Tibial nerve (tissue), 4 donors: ENCODE data around the gene UBE2D3. TPM values are rescaled to one million over a fixed set of nuclear protein-coding genes. Genes with fewer than 3 reads are reported as not detected.

Source experiments
- DNase-seq, 2 donors: peaks; one replicate each; pipeline ENCODE4 v3.0.0-alpha.2; 2019; ENCODE audit warnings: low spot score in 2 of 2
- H3K27ac ChIP-seq, 4 donors: fragments of 200-600 bp; sonication (generic) in 3 of 4; one replicate each; pipeline ENCODE4 v1.5.1; 2017 to 2019; ENCODE audit warnings: mild to moderate bottlenecking in 1 of 4
- H3K27me3 ChIP-seq, 2 donors: fragments of 200-600 bp; sonication (generic) in 1 of 2; one replicate each; pipeline versions ENCODE4 v1.5.1 to v1.6.0; 2017 to 2019
- H3K36me3 ChIP-seq, 3 donors: fragments of 200-600 bp; sonication (generic); one replicate each; pipeline ENCODE4 v1.5.1; 2018 to 2019
- H3K4me1 ChIP-seq, 4 donors: fragments of 200-600 bp; sonication (generic) in 3 of 4; one replicate each; pipeline ENCODE4 v1.5.1; 2017 to 2019
- H3K4me3 ChIP-seq, 4 donors: fragments of 200-600 bp; sonication (generic) in 3 of 4; one replicate each; pipeline ENCODE4 v1.5.1; 2017 to 2019; ENCODE audit warnings: mild to moderate bottlenecking in 1 of 4, moderate library complexity in 1 of 4
- H3K9me3 ChIP-seq, 4 donors: fragments of 200-600 bp; sonication (generic) in 3 of 4; one replicate each; pipeline ENCODE4 v1.5.1; 2017 to 2019
- EP300 ChIP-seq, 2 donors: sonication (generic); formaldehyde crosslinking; IDR thresholded peaks; one replicate each; pipeline ENCODE4 v1.6.1; 2017; ENCODE audit warnings: antibody characterized with exemption in 2 of 2, mild to moderate bottlenecking in 1 of 2
- POLR2A ChIP-seq, 2 donors: fragments of 450-650 bp; IDR thresholded peaks; one replicate each; pipeline ENCODE4 v1.6.1; 2017; ENCODE audit warnings: antibody characterized with exemption in 2 of 2, mild to moderate bottlenecking in 2 of 2, moderate library complexity in 2 of 2
- WGBS, 2 donors: methylation state at CpG; one replicate each; pipeline ENCODE4 v1.1.5; 2018; 5-methylcytosine and 5-hydroxymethylcytosine counted together
- total RNA-seq, 4 donors: library from RNA; depleted of rRNA; stranded (reverse); fragments of >200 nt; gene quantifications; one replicate each; pipeline ENCODE4 v1.1.0, GENCODE V29; 2016
- TF ChIP-seq, protein P1 (sequence below), 5 experiments: fragments of 200-600 bp in 3 of 5; fragments of 450-650 bp in 2 of 5; sonication (generic) in 3 of 5; IDR thresholded peaks; one replicate each; pipeline ENCODE4 v1.5.1; 2016 to 2019; ENCODE audit warnings: antibody characterized with exemption in 5 of 5, mild to moderate bottlenecking in 3 of 5, moderate library complexity in 2 of 5

Gene UBE2D3
- total RNA-seq, 4 donors from 2014 or later, result 305 to 409 (median 347) TPM

DNA sequence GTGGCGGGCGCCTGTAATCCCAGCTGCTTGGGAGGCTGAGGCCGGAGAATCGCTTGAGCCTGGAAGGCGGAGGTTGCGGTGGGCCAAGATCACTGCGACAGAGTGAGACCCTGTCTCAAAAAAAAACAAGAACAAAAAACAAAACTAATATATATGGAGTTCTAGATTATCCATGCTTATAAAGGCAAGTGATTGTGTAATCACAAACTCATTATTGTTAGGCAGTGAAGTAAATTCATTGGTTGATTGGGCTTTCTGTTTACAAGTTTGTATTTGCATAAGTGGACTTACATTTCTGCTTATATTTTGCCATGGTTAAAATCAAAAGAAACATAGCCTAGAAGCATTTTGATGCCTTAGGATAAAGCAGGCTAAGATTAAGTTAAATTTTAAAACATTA is 2.5 kb upstream of the UBE2D3 start:
- peaks cover 0 to 12% (median 4%) of the 10 kb centered on the region in 4 donors for H3K4me1 ChIP-seq
- H3K4me3 ChIP-seq, result no peak overlapping the region
- no peak for DNase-seq
- H3K27ac ChIP-seq, result no peak overlapping the region
- TF ChIP-seq, protein P1, sequence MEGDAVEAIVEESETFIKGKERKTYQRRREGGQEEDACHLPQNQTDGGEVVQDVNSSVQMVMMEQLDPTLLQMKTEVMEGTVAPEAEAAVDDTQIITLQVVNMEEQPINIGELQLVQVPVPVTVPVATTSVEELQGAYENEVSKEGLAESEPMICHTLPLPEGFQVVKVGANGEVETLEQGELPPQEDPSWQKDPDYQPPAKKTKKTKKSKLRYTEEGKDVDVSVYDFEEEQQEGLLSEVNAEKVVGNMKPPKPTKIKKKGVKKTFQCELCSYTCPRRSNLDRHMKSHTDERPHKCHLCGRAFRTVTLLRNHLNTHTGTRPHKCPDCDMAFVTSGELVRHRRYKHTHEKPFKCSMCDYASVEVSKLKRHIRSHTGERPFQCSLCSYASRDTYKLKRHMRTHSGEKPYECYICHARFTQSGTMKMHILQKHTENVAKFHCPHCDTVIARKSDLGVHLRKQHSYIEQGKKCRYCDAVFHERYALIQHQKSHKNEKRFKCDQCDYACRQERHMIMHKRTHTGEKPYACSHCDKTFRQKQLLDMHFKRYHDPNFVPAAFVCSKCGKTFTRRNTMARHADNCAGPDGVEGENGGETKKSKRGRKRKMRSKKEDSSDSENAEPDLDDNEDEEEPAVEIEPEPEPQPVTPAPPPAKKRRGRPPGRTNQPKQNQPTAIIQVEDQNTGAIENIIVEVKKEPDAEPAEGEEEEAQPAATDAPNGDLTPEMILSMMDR (IDR thresholded peaks at IDR 0.05), result no peak
- TF ChIP-seq POLR2A (IDR thresholded peaks at IDR 0.05), result no peak
- TF ChIP-seq EP300 (IDR thresholded peaks at IDR 0.05), result no peak
- H3K9me3 ChIP-seq, result no peaks in the 10 kb centered on the region
- H3K36me3 ChIP-seq, result no peaks in the 10 kb centered on the region
- WGBS, 2 donors, result 93 to 95% methylated on average over 7 of the region's 7 CpGs
- H3K27me3 ChIP-seq, result no peaks in the 10 kb centered on the region

DNA sequence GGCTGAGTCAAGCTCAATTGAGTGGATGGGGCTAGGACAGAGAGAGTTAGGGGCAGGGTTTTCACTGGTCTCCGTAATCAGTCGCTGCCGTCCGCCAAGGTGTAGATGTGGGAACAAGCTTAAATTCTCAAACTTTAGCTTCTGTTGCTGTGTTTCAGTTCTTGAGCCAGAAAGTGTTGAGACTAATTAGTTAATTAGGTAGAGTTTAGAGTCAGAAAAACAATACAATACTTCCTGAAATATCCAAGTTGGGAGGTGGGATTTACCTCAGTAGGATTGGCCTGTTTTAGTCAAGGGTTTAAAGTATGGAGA is 1.1 kb upstream of the UBE2D3 start:
- no peak for DNase-seq
- TF ChIP-seq, protein P1 (IDR thresholded peaks at IDR 0.05), result no peak
- no peak for TF ChIP-seq EP300 (IDR thresholded peaks at IDR 0.05)
- TF ChIP-seq POLR2A (IDR thresholded peaks at IDR 0.05), result no peak
- H3K27me3 ChIP-seq, result no peaks in the 10 kb centered on the region
- no peaks in the 10 kb centered on the region for H3K36me3 ChIP-seq
- whole genome bisulfite sequencing, 2 donors, result 0% methylated on average over 4 of the region's 4 CpGs
- H3K27ac ChIP-seq, result peak overlapping the region; percentile 99 to 100 (median 100)
- no peaks in the 10 kb centered on the region for H3K9me3 ChIP-seq
- peak overlapping the region; percentile 61 to 98 (median 79) for H3K4me3 ChIP-seq
- peaks cover 0 to 23% (median 10%) of the 10 kb centered on the region in 4 donors for H3K4me1 ChIP-seq

DNA sequence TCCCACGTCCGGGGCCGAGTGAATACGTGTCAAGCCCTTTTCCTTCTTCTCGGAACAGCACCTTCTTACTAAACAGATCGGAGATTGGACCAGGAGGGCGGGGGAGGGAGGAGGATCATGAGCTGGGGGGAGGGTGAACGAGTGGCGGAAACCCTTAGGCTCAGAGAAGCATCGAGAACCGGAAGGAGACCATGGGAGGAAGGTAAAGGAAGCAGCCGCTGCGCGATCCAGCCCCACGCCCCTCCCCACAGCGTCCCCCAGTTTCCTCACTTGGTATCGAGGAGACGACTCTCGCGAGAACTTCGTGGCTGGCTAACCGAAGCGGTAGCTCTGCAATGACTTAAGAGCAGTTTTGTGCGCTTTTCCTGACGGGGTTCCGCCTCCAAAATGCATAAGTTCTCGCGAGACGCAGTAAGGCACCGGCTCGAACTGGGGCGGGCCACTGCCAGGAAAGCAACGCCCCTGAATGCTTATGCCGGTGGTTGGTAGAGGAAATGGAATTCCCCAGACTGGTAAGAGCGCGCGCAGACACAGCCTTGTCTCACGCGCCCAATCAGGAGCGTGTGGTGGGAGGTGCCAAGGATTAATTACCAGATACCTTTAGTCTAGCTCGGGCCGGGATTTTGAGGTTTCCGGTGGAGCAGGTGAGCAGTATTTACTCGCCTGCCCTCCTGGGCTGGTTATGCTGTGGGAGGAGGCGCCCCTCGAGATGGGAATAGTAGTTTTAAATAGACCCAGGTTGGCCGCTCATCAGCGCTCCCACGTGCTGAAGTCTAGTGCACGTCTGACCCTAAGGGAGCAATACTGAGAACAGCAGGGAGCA is 534 bp upstream of the UBE2D3 start:
- Histone ChIP-seq H3K9me3 (no peaks in the 10 kb centered on the region), H3K27ac (peak overlapping the region; percentile 99 to 100 (median 100)), H3K36me3 (no peaks in the 10 kb centered on the region), H3K27me3 (no peaks in the 10 kb centered on the region), H3K4me3 (peak overlapping the region; percentile 68 to 98 (median 79)), H3K4me1 (peaks cover 0 to 29% (median 14%) of the 10 kb centered on the region in 4 donors)
- DNase-seq, result peak; percentile 98 to 99
- TF ChIP-seq, protein P1 (IDR thresholded peaks at IDR 0.05), result no peak
- TF ChIP-seq POLR2A (IDR thresholded peaks at IDR 0.05), result peak; percentile 83 to 90
- TF ChIP-seq EP300 (IDR thresholded peaks at IDR 0.05), result peak; percentile 68 to 92
- 0% methylated on average over 44 to 48 of the region's 50 CpGs for WGBS, 2 donors

DNA sequence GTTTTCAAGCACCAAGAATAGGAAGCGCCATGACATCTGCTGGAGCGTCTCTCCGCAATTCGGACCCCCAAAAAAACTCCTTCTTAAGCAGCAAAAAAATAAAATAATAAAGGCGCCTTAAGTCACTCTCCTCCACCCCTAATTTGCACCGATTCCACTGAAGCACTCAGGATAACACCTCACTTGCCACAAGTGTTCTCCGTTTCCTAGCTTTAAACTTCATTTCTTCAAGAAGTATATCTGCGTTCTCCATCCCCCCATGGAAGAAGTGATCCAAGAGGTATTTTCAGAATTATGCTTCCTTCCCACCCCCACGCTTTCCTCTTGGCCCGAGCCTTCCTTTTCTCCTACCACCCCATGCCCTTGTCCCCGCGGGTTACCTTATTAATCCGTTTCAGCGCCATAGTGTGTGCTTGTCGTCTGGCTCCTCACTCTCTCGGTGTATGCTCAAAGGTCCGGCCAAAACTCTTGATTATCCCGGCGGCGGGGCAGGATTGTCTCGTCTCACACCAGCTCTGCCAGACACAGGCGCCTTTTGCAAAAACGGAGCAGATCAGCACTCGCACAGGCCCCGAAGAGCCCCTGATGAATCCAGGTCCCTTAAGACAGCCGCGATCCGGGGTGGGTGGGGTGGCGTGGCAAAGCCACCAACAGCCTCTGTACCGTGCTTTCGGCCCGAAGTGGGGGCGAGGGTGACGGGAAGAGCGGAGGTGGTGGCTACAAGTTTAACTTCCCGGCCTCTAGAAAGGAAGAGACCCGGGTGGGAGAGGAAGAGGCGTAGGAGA is 1.1 kb downstream of the UBE2D3 start:
- no peak for DNase-seq
- WGBS, 2 donors, result 0% methylated on average over 38 of the region's 38 CpGs
- TF ChIP-seq, protein P1 (IDR thresholded peaks at IDR 0.05), result no peak
- TF ChIP-seq POLR2A (IDR thresholded peaks at IDR 0.05) (peak in 1 of 2 donors; percentile 34), EP300 (IDR thresholded peaks at IDR 0.05) (peak in 1 of 2 donors; percentile 49)
- peaks cover 0 to 44% (median 23%) of the 10 kb centered on the region in 4 donors for H3K4me1 ChIP-seq
- peak overlapping the region; percentile 99 to 100 (median 100) for H3K27ac ChIP-seq
- H3K4me3 ChIP-seq, result peak overlapping the region; percentile 68 to 98 (median 79)
- no peaks in the 10 kb centered on the region for H3K9me3 ChIP-seq
- no peaks in the 10 kb centered on the region for H3K27me3 ChIP-seq
- no peaks in the 10 kb centered on the region for H3K36me3 ChIP-seq
